GM18511 (cell line): ENCODE measurements around the gene MS4A8.
"Not testable (repeated sequence)": the region's sequence is repeated elsewhere in the genome, so short reads cannot be mapped to it uniquely, and the experiment has no call there.

Experiments
- ATAC-seq: cut with Tn5 transposase; IDR thresholded peaks from one replicate; pipeline ENCODE4 v1.9.1; 2021; ENCODE audit warnings: mild to moderate bottlenecking, moderate library complexity; ENCODE audit not compliant: unreplicated experiment

Gene MS4A8

GRCh38 chr11:60699284-60699691 lies at the start of gene MS4A8:
Gene MS4A8, plus strand, starts transcription at chr11:60699612. Its CDS starts 1,249 bp downstream, at chr11:60700861.
- ATAC-seq: no peak

DNA sequence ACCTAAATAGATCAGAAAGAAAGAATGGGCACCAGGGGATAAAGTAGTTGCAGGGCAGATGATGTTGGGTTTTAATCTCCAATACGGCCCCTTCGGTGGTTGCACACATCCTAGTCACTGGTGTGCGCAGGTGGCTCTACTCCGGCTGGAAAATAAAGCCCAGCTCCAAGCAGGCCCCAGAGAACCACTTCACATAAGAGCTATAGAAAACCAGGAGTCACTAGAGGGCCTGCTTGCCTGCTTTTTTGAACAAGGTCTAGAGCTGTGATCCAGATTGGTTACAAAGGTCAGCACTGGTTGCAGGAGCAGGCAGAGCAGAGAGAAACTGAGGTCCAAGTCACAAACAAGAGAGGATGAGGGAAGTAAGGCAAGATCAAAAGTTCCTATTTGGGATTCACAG lies 41.5 kb upstream of the MS4A8 start:
- ATAC-seq: no peak

DNA sequence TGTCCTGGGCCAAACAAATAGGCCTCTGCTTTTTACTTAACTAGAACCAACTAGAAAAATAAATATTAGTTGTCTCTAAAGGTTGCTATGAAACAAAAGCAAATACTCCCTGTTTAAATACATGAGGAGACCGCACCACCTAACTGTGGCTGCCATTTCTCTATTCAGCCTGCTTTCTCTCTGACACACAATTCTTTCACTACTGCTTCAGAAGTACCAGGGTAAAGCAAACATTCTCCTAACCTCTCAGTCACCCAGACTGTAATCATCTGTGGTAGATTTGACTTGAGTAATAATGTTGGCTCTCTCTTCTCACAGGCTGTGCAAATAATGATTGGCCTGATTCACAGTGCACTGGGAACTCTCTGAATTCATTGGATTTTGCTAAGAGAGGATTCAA lies 41.0 kb upstream of the MS4A8 start:
- ATAC-seq: no peak

DNA sequence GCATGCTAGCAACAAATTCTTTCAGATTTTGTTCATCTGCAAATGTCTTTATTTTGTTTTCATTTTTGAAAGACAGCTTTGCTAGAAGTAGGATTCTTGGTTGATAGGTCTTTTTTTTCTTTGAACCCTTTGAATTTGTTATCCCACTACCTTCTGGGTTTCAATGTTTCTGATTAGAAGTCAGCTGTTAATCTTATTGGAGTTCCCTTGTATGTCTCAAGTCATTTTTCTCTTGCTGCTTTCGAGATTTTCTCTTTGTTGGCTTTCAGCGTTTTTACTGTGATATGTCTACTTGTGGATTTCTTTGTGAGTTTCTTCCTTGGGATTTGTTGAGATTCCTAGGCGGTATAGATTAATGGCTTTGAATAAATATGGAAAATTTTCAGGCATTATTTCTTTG lies 27.2 kb upstream of the MS4A8 start:
- no peak for ATAC-seq

DNA sequence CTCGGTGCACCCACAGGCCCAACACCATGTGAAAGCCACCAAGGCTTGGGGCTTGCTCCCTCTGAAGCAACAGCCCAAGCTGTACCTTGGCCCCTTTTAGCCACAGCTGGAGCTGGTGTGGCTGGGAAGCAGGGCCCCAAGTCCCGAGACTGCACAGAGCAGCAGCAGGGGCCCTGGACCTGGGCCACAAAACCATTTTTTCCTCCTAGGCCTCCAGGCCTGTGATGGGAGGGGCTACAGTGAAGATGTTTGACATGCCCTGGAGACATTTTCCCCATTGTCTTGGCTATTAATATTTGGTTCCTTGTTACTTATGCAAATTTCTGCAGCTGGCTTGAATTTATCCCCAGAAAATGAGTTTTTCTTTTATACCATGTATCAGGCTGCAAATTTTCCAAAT lies 21.2 kb upstream of the MS4A8 start:
- ATAC-seq: not testable (repeated sequence)

GRCh38 chr11:60679879-60680278 lies 19.5 kb upstream of the MS4A8 start:
- ATAC-seq: no peak

DNA sequence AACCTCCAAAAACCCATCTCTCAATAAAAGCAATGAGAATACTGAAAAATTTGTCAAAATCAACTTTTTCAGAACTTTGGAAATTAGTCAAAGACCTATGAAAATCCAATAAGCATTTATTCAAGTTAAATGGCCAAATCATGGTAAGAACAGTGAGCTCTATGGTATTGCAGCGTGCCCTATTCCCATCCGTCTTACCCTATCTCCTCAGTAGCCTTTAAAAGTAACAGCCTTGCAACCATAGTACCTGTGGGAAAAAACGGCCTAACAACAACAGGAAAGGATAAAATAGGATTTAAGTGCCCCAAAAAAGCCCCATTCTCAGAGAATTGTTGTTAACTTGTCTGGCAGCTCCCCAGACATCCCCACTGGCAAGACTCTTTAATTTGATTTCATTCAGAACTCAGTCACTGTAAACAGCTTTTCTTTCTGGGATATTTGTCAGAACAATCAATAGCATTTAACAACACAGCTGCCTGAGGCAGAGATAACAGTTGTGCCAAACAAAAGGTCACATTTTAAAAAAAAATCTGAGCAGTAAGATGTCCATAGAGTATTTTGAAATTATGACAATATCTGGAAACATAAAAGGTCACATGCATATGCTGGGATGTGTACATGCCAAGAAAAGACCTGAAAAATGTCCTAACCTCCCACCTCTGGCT lies 18.8 kb upstream of the MS4A8 start:
- ATAC-seq: no peak

- peak; percentile 64 for ATAC-seq
These were observed 14.9 kb upstream of the MS4A8 start for GRCh38 chr11:60684541-60684848.

GRCh38 chr11:60691661-60692060 lies 7.8 kb upstream of the MS4A8 start:
- ATAC-seq: no peak

GRCh38 chr11:60699936-60700335 lies 524 bp downstream of the MS4A8 start:
- no peak for ATAC-seq

DNA sequence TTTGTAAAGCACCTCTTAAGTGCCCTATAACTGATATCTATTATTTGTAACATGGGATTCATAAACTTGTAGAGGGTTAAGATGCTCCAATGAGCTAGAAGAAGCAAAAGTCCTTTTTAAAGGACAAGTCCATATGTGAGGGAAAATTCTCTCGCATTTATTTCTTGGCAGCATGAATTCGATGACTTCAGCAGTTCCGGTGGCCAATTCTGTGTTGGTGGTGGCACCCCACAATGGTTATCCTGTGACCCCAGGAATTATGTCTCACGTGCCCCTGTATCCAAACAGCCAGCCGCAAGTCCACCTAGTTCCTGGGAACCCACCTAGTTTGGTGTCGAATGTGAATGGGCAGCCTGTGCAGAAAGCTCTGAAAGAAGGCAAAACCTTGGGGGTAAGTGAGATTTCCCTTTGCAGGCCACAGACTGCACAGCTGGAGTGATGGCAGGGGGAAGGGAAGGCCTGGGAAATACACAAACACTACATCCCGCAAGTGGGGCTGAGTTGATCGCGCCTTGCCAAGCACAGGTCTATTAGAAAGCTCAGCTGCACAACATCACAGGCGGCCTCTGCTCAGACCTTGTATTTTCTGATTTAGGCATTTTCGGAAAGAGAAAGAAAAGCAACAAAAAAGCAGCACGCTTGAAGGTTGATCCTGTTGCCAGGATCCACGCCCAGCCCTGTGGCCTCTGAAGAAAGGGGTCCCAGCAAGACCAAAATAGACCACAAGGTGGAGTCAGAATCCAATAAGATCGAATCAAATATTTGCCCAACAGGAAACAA lies 1.5 kb downstream of the MS4A8 start:
- ATAC-seq: no peak

GRCh38 chr11:60701469-60701818 lies 2.0 kb downstream of the MS4A8 start:
- no peak for ATAC-seq

- no peak for ATAC-seq
These were observed 4.0 kb downstream of the MS4A8 start for GRCh38 chr11:60703374-60703773.

DNA sequence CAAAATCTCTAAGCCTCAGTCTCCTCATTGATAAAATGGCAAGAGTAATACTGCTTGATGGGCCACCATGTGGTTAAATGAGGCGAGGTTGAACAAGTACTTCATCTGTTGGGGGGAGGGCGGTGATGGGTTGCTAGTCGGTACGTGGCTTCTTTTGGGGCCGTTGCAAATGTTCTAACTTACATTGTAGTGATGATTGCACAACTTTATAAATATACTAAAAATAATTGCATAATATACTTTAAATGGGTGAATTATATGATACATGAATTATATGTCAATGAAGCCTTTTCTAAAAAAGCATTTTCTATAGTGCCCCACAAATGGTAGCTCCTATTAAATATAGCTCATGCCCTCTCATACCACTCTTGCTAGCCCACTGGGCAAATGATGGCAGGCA lies 6.5 kb downstream of the MS4A8 start:
- no peak for ATAC-seq

DNA sequence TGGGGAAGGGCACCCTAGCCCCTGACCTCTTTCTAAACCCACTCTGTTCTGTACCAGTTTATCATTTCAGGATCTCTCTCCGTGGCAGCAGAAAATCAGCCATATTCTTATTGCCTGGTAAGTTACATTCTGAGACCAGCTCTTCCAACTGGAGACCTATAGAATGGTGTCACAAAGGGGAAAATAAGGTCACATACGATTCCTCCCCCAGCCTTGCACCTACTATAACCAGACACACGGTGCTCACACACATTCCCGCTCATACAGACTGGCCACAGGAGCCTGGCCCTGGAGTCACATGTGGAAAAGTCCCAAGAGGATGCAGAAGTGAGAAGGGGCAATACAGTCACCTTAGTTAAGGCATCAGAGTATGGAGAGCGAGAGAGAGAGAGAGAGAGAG lies 7.5 kb downstream of the MS4A8 start:
- ATAC-seq: no peak

GRCh38 chr11:60710482-60710881 lies 11.1 kb downstream of the MS4A8 start:
- ATAC-seq: no peak

GRCh38 chr11:60711276-60711675 lies 11.9 kb downstream of the MS4A8 start:
- no peak for ATAC-seq

GRCh38 chr11:60713423-60713822 lies 14.0 kb downstream of the MS4A8 start:
- not testable (repeated sequence) for ATAC-seq

- ATAC-seq: no peak
These were observed 18.5 kb downstream of the MS4A8 start for GRCh38 chr11:60717956-60718355.

DNA sequence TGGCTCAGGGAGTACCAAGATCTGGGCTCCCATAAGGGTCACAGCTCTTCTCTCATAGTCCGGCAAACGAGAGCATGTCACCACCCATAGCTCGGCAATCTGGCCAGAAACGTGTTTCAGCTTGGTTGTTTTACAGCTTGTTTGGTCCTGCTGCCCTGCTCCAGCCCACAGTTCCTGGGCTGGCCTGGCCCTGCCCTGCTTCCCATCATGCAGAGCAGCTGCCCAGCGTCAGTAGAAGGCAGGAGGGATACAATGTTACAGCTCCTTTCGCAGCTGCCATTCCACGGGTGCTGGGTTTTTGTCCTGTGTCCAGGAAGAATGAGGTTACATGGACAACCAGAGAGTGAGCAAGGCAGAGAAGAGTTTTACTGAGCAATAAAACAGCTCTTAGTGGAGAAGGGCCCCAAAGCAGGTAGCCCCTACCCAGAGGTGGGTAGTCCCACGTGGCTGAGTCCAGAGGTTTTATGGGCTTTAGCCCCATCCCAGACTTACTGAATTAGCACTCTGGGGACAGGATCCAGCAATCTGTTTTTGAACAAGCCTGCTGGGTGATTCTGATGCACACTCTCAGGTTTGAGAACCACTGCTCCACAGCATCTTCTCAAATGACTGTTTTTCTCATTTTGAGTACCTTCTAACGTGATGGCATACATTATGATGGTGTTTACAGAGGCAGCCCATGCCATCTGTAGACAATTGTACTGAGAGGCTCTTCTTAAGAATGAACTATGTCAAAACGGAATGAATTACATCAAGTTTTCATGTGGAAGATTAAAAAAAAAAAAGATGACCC lies 19.3 kb downstream of the MS4A8 start:
- ATAC-seq: no peak

DNA sequence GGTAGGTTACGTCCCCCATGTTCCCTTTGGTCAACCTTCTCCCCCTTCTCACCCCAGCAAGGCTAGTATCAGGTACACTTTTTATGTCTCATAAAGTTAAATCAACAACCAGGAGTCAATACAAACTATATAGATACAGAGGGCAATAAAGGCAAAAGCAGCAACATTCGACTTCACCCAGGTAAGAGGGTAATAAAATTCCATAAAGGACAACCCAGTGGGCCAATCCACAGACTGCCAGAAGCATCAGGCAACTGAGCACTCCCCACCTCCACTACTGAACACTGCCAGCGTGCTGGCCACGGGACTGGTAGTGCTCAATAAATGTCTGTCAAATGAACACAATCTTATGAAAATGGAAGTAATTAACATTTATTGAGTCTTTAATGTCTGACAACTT lies 20.0 kb downstream of the MS4A8 start:
- ATAC-seq: no peak

DNA sequence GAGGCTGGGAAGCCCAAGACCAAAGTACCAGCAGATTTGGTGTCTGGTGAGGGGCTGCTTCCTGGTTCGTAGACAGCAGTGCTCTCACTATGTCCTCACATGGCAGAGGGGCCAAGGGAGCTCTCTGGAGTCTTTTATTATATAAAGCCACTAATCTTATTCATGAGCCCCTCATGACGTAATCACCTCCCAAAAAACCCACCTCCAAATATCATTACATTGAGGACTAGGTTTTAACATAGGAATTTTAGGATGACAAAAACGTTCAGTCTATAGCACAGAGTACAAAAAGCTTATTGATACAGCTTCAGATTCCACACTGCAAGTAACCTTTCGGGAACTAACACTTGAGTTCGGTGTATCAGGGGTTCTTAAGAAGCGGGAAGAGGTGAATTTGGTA lies 21.0 kb downstream of the MS4A8 start:
- no peak for ATAC-seq
